ENCODE data around the gene SLC44A4.
"Not testable (repeated sequence)": the region's sequence is repeated elsewhere in the genome, so short reads cannot be mapped to it uniquely, and the experiment has no call there.

Gene SLC44A4

DNA sequence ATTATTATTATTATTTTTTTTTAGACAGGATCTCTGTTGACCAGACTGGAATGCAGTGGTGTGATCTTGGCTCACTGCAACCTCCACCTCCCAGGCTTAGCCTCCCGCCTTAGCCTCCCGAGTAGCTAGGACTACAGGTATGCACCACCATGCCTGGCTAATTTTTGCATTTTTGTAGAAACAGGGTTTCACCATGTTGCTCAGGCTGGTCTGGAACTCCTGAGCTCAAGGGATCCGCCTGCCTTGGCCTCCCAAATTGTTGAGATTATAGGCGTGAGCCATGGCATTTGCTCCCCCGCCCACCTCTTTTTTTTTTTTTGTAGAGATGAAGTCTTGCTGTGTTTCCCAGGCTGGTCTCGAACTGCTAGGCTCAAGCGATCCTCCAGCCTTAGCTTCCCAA, 30.5 kb upstream of the SLC44A4 start:
- H3K4me2 ChIP-seq (ENCODE audit: low read length); H3K9ac ChIP-seq (ENCODE audit: low read depth, low read length); H3K36me3 ChIP-seq (ENCODE audit: insufficient read depth, low read length); H3K27me3 ChIP-seq (ENCODE audit: control insufficient read depth, insufficient read depth, low read length); H3K4me3 ChIP-seq (ENCODE audit: low read length); H3K9me3 ChIP-seq (replicated peaks; ENCODE audit: low read length): not testable (repeated sequence)
- peaks cover 35% of the 10 kb centered on the region for H3K4me1 ChIP-seq (ENCODE audit: control insufficient read depth, insufficient read depth, low read length)

DNA sequence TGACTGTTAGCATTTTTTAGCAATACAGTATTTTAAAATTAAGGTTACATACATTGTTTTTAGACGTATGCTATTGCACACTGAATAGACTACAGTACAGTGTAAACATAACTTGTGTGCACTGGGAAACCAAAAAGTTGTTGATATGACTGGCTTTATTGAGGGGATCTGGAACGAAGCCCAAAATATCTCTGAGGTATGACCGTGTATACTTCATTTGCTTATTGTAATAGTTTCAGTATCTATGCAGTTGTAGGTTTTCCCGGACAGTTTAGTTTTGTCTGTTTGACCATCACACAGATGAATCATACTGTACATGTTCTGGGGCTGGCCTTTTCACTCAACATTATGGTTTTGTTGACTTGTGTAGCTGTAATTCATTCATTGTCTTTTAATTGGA, 30.0 kb upstream of the SLC44A4 start:
- H3K9me3 ChIP-seq (replicated peaks; ENCODE audit: low read length): no peaks in the 10 kb centered on the region
- peaks cover 35% of the 10 kb centered on the region for H3K4me1 ChIP-seq (ENCODE audit: control insufficient read depth, insufficient read depth, low read length)
- peaks cover 5% of the 10 kb centered on the region for H3K27me3 ChIP-seq (ENCODE audit: control insufficient read depth, insufficient read depth, low read length)
- no peak overlapping the region for H3K4me3 ChIP-seq (ENCODE audit: low read length)
- no peaks in the 10 kb centered on the region for H3K36me3 ChIP-seq (ENCODE audit: insufficient read depth, low read length)
- no peak overlapping the region for H3K4me2 ChIP-seq (ENCODE audit: low read length)
- H3K9ac ChIP-seq (ENCODE audit: low read depth, low read length): no peak overlapping the region

DNA sequence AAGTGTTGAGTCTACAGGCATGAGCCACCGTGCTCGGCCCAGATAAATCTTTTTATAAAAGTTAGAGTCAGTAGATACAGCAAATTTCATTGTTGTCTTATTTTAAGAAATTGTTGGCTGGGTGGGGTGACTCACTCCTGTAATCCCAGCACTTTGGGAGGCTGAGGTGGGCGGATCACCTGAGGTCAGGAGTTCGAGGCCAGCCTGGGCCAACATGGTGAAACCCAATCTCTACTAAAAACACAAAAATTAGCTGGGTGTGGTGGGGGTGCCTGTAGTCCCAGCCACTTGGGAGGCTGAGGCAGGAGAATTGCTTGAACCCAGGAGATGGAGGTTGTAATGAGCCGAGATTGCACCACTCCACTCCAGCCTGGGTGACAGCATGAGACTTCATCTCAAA, 29.5 kb upstream of the SLC44A4 start:
- H3K9me3 ChIP-seq (replicated peaks; ENCODE audit: low read length); H3K4me2 ChIP-seq (ENCODE audit: low read length); H3K4me3 ChIP-seq (ENCODE audit: low read length); H3K27me3 ChIP-seq (ENCODE audit: control insufficient read depth, insufficient read depth, low read length); H3K36me3 ChIP-seq (ENCODE audit: insufficient read depth, low read length); H3K9ac ChIP-seq (ENCODE audit: low read depth, low read length): not testable (repeated sequence)
- H3K4me1 ChIP-seq (ENCODE audit: control insufficient read depth, insufficient read depth, low read length): peaks cover 35% of the 10 kb centered on the region

DNA sequence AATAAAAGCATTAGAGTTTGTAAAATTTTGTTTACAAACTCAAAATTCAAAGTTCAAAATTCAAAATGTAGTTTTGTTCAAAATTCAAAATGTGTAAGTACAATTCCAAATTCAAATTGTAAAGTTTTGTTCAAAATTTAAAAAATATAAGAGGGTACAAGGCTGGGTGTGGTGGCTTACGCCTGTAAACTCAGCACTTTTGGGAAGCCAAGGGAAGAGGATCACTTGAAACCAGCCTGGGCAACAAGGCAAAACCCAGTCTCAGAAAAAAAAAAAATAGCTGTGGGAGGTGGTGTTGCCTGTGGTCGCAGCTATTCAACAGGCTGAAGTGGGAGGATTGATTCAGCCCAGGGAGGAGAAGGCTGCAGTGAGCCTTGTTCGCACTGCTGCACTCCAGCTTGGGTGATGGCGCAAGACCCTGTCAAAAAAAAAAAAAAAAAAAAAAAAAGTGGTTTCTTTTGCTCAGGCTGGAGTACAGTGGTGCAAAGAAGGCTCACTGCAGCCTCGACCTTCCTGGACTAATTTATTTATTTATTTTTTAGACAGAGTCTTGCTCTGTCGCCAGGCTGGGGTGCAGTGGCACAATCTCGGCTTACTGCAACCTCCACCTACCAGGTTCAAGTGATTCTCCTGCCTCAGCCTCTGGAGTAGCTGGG, 28.5 kb upstream of the SLC44A4 start:
- H3K4me2 ChIP-seq (ENCODE audit: low read length): no peak overlapping the region
- H3K9me3 ChIP-seq (replicated peaks; ENCODE audit: low read length): no peaks in the 10 kb centered on the region
- peaks cover 42% of the 10 kb centered on the region for H3K4me1 ChIP-seq (ENCODE audit: control insufficient read depth, insufficient read depth, low read length)
- no peaks in the 10 kb centered on the region for H3K36me3 ChIP-seq (ENCODE audit: insufficient read depth, low read length)
- no peak overlapping the region for H3K9ac ChIP-seq (ENCODE audit: low read depth, low read length)
- H3K4me3 ChIP-seq (ENCODE audit: low read length): no peak overlapping the region
- peaks cover 5% of the 10 kb centered on the region for H3K27me3 ChIP-seq (ENCODE audit: control insufficient read depth, insufficient read depth, low read length)

DNA sequence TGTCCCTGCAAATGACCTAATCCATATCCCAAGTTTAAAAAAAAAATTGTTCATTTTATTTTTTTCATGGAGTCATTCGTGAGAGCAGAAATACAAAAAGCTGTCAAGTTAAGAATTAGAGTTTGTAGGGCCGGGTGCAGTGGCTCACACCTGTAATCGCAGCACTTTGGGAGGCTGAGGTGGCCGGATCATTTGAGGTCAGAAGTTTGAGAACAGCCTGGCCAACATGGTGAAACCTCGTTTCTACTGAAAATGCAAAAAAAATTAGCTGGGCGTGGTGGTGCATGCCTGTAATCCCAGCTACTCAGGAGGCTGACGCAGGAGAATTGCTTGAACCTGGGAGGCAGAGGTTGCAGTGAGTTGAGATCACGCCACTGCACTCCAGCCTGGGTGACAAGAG, 27.9 kb upstream of the SLC44A4 start:
- not testable (repeated sequence) for H3K27me3 ChIP-seq (ENCODE audit: control insufficient read depth, insufficient read depth, low read length); H3K9ac ChIP-seq (ENCODE audit: low read depth, low read length); H3K36me3 ChIP-seq (ENCODE audit: insufficient read depth, low read length); H3K4me2 ChIP-seq (ENCODE audit: low read length); H3K4me3 ChIP-seq (ENCODE audit: low read length); H3K9me3 ChIP-seq (replicated peaks; ENCODE audit: low read length)
- peaks cover 38% of the 10 kb centered on the region for H3K4me1 ChIP-seq (ENCODE audit: control insufficient read depth, insufficient read depth, low read length)

DNA sequence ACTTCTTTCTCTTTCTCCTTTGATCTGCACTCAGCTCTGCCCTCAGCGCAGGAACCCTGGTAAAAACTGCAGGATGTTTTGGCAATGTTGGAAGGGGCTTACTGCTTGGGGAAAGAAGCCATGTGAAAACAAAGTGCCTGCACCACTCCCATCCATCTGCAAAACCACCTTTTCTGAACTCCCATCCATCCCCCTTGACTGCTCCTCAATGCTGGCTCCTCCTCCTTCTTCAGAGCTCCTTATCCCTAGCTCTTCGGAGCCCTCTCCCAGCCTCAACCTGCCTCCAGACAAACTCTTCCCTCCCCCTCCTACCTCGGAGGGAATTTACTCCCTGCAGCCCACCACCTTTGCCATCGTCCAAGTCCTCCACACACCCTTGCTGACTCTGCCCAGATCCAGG, 27.3 kb upstream of the SLC44A4 start:
- Histone ChIP-seq H3K9me3 (replicated peaks; ENCODE audit: low read length) (no peaks in the 10 kb centered on the region), H3K4me3 (ENCODE audit: low read length) (no peak overlapping the region), H3K27me3 (ENCODE audit: control insufficient read depth, insufficient read depth, low read length) (peaks cover 5% of the 10 kb centered on the region), H3K36me3 (ENCODE audit: insufficient read depth, low read length) (no peaks in the 10 kb centered on the region), H3K9ac (ENCODE audit: low read depth, low read length) (no peak overlapping the region), H3K4me2 (ENCODE audit: low read length) (no peak overlapping the region), H3K4me1 (ENCODE audit: control insufficient read depth, insufficient read depth, low read length) (peaks cover 38% of the 10 kb centered on the region)

DNA sequence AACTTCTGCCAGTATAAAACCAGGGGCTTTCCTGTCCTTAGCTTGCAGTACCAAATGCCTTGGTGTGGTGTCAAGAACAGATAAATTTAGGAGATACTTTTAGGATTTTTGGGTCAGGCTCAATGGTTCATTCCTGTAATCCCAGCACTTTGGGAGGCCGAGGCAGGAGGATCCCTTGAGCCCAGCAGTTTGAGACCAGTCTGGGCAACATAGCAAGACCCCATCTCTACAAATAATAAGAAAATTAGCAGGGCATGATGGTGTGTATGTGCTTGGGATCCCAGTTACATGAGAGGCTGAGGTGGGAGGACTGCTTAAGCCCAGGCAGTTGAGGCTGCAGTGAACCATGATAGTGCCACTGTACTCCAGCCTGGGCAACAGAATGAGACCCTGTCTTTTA, 26.2 kb upstream of the SLC44A4 start:
- H3K9ac ChIP-seq (ENCODE audit: low read depth, low read length): no peak overlapping the region

DNA sequence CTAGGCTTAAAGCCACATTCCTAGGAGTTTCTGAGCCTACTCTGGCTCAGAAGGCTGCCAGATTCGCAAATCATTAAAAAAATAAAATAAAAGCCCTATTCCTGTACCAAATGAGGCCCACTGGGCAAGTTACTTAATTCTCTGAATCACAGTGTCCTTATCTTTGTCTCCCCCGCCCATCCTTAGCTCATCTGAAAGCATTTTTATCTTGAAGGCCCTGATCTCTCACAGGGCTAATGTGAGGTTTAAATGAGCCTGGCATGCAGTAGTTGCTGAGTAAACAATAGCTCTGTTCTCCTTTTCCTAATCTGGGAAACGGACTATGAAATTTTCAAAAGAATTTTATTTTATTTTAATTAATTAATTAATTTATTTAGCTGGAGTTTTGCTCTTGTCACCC, 25.2 kb upstream of the SLC44A4 start:
- no peaks in the 10 kb centered on the region for H3K36me3 ChIP-seq (ENCODE audit: insufficient read depth, low read length)

More for the DNA sequence above, 26.2 kb upstream of the SLC44A4 start:
- no peak overlapping the region for H3K4me3 ChIP-seq (ENCODE audit: low read length)
- H3K27me3 ChIP-seq (ENCODE audit: control insufficient read depth, insufficient read depth, low read length): peaks cover 5% of the 10 kb centered on the region
- peaks cover 35% of the 10 kb centered on the region for H3K4me1 ChIP-seq (ENCODE audit: control insufficient read depth, insufficient read depth, low read length)
- no peak overlapping the region for H3K4me2 ChIP-seq (ENCODE audit: low read length)
- H3K9me3 ChIP-seq (replicated peaks; ENCODE audit: low read length): no peaks in the 10 kb centered on the region
- no peaks in the 10 kb centered on the region for H3K36me3 ChIP-seq (ENCODE audit: insufficient read depth, low read length)

DNA sequence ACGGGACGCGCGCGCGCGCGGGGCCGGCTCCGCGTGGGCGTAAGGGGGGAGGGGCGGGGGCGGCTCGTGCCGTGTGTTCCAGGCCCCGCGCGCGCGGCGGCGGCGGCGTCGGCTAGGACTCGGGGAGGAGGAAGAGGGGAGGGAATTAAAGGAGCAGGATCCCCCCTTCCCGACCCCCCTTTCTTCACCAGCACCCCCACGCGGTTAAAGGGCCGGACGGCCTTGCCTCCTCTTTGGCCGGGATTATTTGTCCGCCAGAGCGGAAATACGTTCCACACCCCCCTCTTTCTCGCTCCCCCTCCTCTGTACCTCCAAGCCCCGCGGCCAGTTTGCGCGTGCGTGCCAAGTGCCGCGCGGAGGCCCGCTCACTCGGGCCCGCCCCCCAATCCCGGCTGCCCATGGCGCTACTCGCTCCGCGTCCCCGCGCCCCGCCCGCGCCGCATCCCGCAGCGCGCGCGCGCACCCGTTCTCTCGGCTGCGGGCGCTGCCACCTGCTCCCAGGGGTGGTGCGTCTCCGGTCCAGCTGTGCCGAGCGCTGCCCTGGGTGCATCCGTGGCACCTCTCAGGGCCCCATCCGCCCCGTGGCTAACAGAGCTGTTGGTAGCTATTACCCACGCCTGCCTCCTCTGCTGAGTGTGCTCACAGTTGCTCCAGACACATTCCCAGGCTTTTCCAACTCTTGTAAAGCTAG, 23.3 kb upstream of the SLC44A4 start, which contains the start of gene ZBTB12:
ZBTB12 (minus strand) TSS at position 134 of the 691 bp plus-strand sequence. CDS start 781 bp downstream, outside the sequence.
- Histone ChIP-seq H3K4me2 (ENCODE audit: low read length) (peak within 1 kb of the TSS; percentile 90), H3K27me3 (ENCODE audit: control insufficient read depth, insufficient read depth, low read length) (peaks cover 5% of the 10 kb centered on the region), H3K4me3 (ENCODE audit: low read length) (peak within 1 kb of the TSS; percentile 77), H3K9me3 (replicated peaks; ENCODE audit: low read length) (no peaks in the 10 kb centered on the region), H3K36me3 (ENCODE audit: insufficient read depth, low read length) (no peaks in the 10 kb centered on the region), H3K4me1 (ENCODE audit: control insufficient read depth, insufficient read depth, low read length) (peaks cover 19% of the 10 kb centered on the region), H3K9ac (ENCODE audit: low read depth, low read length) (peak within 1 kb of the TSS; percentile 74)

More for the DNA sequence above, 25.2 kb upstream of the SLC44A4 start:
- H3K4me1 ChIP-seq (ENCODE audit: control insufficient read depth, insufficient read depth, low read length): peaks cover 25% of the 10 kb centered on the region
- H3K4me2 ChIP-seq (ENCODE audit: low read length): no peak overlapping the region
- no peaks in the 10 kb centered on the region for H3K9me3 ChIP-seq (replicated peaks; ENCODE audit: low read length)
- H3K27me3 ChIP-seq (ENCODE audit: control insufficient read depth, insufficient read depth, low read length): peaks cover 5% of the 10 kb centered on the region
- H3K9ac ChIP-seq (ENCODE audit: low read depth, low read length): no peak overlapping the region
- no peak overlapping the region for H3K4me3 ChIP-seq (ENCODE audit: low read length)

DNA sequence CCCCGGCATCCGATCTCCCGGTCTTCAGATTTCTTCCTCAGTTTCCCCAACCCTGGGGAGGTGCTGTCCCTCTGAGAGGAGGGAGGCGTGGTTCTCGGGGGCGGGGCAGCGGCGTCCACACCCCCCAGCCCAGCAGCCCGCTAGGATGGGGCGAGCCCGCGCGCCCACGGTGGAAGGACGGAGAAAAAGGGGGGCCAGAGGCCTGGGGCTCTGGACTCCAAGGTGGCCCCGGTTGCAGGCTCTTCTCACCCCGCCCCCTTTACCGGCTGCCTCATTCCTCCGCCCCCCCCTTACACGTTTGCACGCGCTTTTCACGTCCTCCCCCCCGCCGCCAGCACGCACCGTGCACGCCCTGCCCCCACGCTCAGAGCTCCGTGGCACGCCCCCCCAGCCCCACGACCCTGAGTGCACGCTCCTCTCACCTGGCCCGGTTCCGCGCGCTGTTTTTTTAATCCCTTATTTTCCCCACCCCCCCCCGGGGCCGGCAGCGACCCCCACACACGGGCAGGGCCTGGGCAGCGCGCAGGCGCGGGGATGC, 22.7 kb upstream of the SLC44A4 start:
- peaks cover 22% of the 10 kb centered on the region for H3K4me1 ChIP-seq (ENCODE audit: control insufficient read depth, insufficient read depth, low read length)
- peak overlapping the region; percentile 90 for H3K4me2 ChIP-seq (ENCODE audit: low read length)
- H3K9ac ChIP-seq (ENCODE audit: low read depth, low read length): peak overlapping the region; percentile 74
- H3K27me3 ChIP-seq (ENCODE audit: control insufficient read depth, insufficient read depth, low read length): peaks cover 5% of the 10 kb centered on the region
- no peaks in the 10 kb centered on the region for H3K36me3 ChIP-seq (ENCODE audit: insufficient read depth, low read length)
- peak overlapping the region; percentile 77 for H3K4me3 ChIP-seq (ENCODE audit: low read length)
- H3K9me3 ChIP-seq (replicated peaks; ENCODE audit: low read length): no peaks in the 10 kb centered on the region

DNA sequence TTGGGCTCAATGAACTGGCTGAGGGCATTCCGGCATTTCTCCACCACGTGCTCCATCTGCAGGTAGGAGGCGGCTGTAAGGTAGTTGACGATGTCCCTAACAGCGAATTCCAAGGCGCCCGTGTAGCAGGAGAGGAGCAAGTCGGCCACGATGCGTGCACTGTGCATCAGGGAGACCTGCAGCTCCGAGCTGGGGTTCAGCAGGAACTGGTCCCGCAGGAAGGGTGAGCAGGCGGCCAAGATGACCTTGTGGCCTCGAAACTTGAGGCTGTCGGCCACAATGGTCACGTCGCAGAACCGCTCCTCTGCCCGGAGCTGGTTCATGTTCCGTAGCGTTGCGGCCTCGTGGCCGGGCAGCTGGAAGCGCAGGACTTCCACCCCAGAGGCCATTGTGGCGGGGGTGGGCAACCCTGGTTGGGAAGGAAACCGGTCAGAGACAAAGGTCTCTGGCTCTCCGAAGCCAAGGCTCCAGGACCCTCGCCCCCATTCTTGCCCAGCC, 22.2 kb upstream of the SLC44A4 start:
- H3K9ac ChIP-seq (ENCODE audit: low read depth, low read length): peak overlapping the region; percentile 74
- peaks cover 27% of the 10 kb centered on the region for H3K4me1 ChIP-seq (ENCODE audit: control insufficient read depth, insufficient read depth, low read length)
- peak overlapping the region; percentile 77 for H3K4me3 ChIP-seq (ENCODE audit: low read length)
- H3K9me3 ChIP-seq (replicated peaks; ENCODE audit: low read length): no peaks in the 10 kb centered on the region
- H3K4me2 ChIP-seq (ENCODE audit: low read length): peak overlapping the region; percentile 90
- no peaks in the 10 kb centered on the region for H3K36me3 ChIP-seq (ENCODE audit: insufficient read depth, low read length)
- peaks cover under 1% of the 10 kb centered on the region for H3K27me3 ChIP-seq (ENCODE audit: control insufficient read depth, insufficient read depth, low read length)
